ENCODE data around the gene GOSR1.
"Not testable (repeated sequence)": the region's sequence is repeated elsewhere in the genome, so short reads cannot be mapped to it uniquely, and the experiment has no call there.

- TF ChIP-seq POLR2A, CTCF, POLR2AphosphoS5 (IDR thresholded peaks at IDR 0.05): not testable (repeated sequence)
Observed at GRCh38 chr17:30571404-30571803, 94.2 kb downstream of the GOSR1 start.
